WTC11 (cell line): ENCODE results near the gene OTULIN. TPM values are rescaled to one million over a fixed set of nuclear protein-coding genes. Genes with fewer than 3 reads are reported as not detected.

ENCODE experiments used
- ATAC-seq: fragments of 200-7000 bp; cut with Tn5 transposase; 2 replicates; pipeline ENCODE4 v1.10.0; 2021; ENCODE audit warnings: mild to moderate bottlenecking, moderate library complexity
- CTCF ChIA-PET: fragments of 300-600 bp; sonication (Branson Sonifier 250); formaldehyde crosslinking; loops from one replicate; lab custom pipeline; 2021; ENCODE audit warnings: antibody characterized with exemption; lab: Charles Lee
- POLR2A ChIA-PET: fragments of 350-600 bp; sonication (Branson Sonifier 250); formaldehyde crosslinking; loops from one replicate; lab custom pipeline; 2021; ENCODE audit warnings: antibody characterized with exemption; lab: Charles Lee
- DNase-seq: peaks from one replicate; pipeline ENCODE4 v3.0.0; 2021; ENCODE audit warnings: low spot score
- H3K27ac Mint-ChIP-seq: 2 replicates; pipeline ENCODE4 v1.8.0; 2021; ENCODE audit warnings: mixed read lengths
- H3K27me3 Mint-ChIP-seq: 2 replicates; pipeline ENCODE4 v1.8.0; 2021; ENCODE audit warnings: low read depth, mild to moderate bottlenecking, moderate library complexity, mixed read lengths
- H3K36me3 Mint-ChIP-seq: 2 replicates; pipeline ENCODE4 v1.8.0; 2021; ENCODE audit warnings: mixed read lengths
- H3K4me1 Mint-ChIP-seq: 2 replicates; pipeline ENCODE4 v1.8.0; 2022; ENCODE audit warnings: mixed read lengths
- H3K4me3 Mint-ChIP-seq: 2 replicates; pipeline ENCODE4 v1.8.0; 2021; ENCODE audit warnings: mild to moderate bottlenecking, moderate library complexity, mixed read lengths
- H3K9me3 Mint-ChIP-seq: 2 replicates; pipeline ENCODE4 v1.8.0; 2021; ENCODE audit warnings: mixed read lengths
- ATF1 ChIP-seq: sonication (generic); formaldehyde crosslinking; IDR thresholded peaks from 2 replicates; pipeline ENCODE4 v1.8.1; 2023; ENCODE audit warnings: mild to moderate bottlenecking, moderate library complexity, missing genetic modification reagents
- GTF2I ChIP-seq: fragments of 250-450 bp; sonication (Bioruptor Pico); conservative IDR thresholded peaks from 2 replicates; pipeline ENCODE4 v1.4.0; 2021; ENCODE audit warnings: mild to moderate bottlenecking
- HMGA2 ChIP-seq: fragments of 250-450 bp; sonication (Bioruptor Pico); IDR thresholded peaks from 2 replicates; pipeline ENCODE4 v1.4.0; 2021; ENCODE audit warnings: mild to moderate bottlenecking, moderate library complexity
- MXD4 ChIP-seq: fragments of 250-450 bp; sonication (Bioruptor Pico); IDR thresholded peaks from 2 replicates; pipeline ENCODE4 v1.8.0; 2021; ENCODE audit warnings: mild to moderate bottlenecking, moderate library complexity, borderline replicate concordance
- MYBL2 ChIP-seq: sonication (generic); formaldehyde crosslinking; IDR thresholded peaks from 2 replicates; pipeline ENCODE4 v1.8.1; 2023; ENCODE audit warnings: mild to moderate bottlenecking, moderate library complexity, missing genetic modification reagents
- NR1H2 ChIP-seq: sonication (generic); formaldehyde crosslinking; IDR thresholded peaks from 2 replicates; pipeline ENCODE4 v1.9.0; 2021; ENCODE audit warnings: mild to moderate bottlenecking, moderate library complexity, missing genetic modification reagents
- RELA ChIP-seq: sonication (generic); formaldehyde crosslinking; IDR thresholded peaks from 2 replicates; pipeline ENCODE4 v1.8.1; 2022; ENCODE audit warnings: missing genetic modification reagents, mild to moderate bottlenecking, borderline replicate concordance
- SMAD3 ChIP-seq: sonication (generic); formaldehyde crosslinking; IDR thresholded peaks from 2 replicates; pipeline ENCODE4 v1.8.0; 2022; ENCODE audit warnings: missing genetic modification reagents, mild to moderate bottlenecking, borderline replicate concordance
- STAT6 ChIP-seq: sonication (generic); formaldehyde crosslinking; conservative IDR thresholded peaks from 2 replicates; pipeline ENCODE4 v1.8.1; 2023; ENCODE audit warnings: mild to moderate bottlenecking, low read depth, missing genetic modification reagents, moderate library complexity
- TEAD1 ChIP-seq: sonication (generic); formaldehyde crosslinking; IDR thresholded peaks from 2 replicates; pipeline ENCODE4 v1.8.0; 2022; ENCODE audit warnings: mild to moderate bottlenecking, missing genetic modification reagents
- ZNF416 ChIP-seq: fragments of 250-450 bp; sonication (Bioruptor Pico); IDR thresholded peaks from 2 replicates; pipeline ENCODE4 v1.9.0; 2021; ENCODE audit warnings: mild to moderate bottlenecking, inconsistent platforms
- total RNA-seq: library from RNA; stranded (reverse); gene quantifications from 3 replicates; pipeline ENCODE4 v1.2.3, GENCODE V29; 2021
- TF ChIP-seq, protein P1 (sequence below): fragments of 250-450 bp; sonication (Bioruptor Pico); IDR thresholded peaks from 2 replicates; pipeline ENCODE4 v1.9.0; 2021; ENCODE audit warnings: mild to moderate bottlenecking
- TF ChIP-seq, protein P2 (sequence below): sonication (generic); formaldehyde crosslinking; IDR thresholded peaks from 2 replicates; pipeline ENCODE4 v1.8.1; 2022; ENCODE audit warnings: low read depth, missing genetic modification reagents, borderline replicate concordance
- TF ChIP-seq, protein P3 (sequence below): sonication (generic); formaldehyde crosslinking; IDR thresholded peaks from 2 replicates; pipeline ENCODE4 v1.8.0; 2022; ENCODE audit warnings: missing genetic modification reagents
- TF ChIP-seq, protein P4 (sequence below): sonication (generic); formaldehyde crosslinking; conservative IDR thresholded peaks from 2 replicates; pipeline ENCODE4 v1.8.1; 2022; ENCODE audit warnings: mild to moderate bottlenecking, missing genetic modification reagents

The OTULIN gene
- total RNA-seq, 1 experiment from 2014 or later, result 25.0 TPM

DNA sequence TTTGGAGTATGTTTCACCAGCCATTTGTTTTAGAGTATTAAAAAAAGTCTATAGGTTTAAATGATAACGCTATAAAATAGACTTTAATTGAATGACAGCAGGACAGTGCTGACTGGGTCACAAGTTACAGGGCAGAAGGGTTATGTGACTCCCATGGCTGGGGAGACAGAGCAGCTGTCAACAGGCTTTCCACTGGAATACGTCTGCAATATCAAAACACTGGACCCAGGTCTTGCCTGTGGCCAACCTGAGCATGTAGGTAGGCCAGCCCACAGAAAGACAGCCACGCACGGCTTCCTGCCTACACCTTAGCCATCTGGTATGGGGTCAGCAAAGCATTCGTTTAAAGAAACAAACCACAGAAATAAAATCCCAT lies 80.7 kb downstream of the OTULIN start (continued):
- TF ChIP-seq, protein P1, sequence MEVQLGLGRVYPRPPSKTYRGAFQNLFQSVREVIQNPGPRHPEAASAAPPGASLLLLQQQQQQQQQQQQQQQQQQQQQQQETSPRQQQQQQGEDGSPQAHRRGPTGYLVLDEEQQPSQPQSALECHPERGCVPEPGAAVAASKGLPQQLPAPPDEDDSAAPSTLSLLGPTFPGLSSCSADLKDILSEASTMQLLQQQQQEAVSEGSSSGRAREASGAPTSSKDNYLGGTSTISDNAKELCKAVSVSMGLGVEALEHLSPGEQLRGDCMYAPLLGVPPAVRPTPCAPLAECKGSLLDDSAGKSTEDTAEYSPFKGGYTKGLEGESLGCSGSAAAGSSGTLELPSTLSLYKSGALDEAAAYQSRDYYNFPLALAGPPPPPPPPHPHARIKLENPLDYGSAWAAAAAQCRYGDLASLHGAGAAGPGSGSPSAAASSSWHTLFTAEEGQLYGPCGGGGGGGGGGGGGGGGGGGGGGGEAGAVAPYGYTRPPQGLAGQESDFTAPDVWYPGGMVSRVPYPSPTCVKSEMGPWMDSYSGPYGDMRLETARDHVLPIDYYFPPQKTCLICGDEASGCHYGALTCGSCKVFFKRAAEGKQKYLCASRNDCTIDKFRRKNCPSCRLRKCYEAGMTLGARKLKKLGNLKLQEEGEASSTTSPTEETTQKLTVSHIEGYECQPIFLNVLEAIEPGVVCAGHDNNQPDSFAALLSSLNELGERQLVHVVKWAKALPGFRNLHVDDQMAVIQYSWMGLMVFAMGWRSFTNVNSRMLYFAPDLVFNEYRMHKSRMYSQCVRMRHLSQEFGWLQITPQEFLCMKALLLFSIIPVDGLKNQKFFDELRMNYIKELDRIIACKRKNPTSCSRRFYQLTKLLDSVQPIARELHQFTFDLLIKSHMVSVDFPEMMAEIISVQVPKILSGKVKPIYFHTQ (CRISPR knock-in tag), result no peak
- TF ChIP-seq RELA (CRISPR knock-in tag), result no peak
- TF ChIP-seq MXD4 (CRISPR knock-in tag), result no peak
- no peak for TF ChIP-seq SMAD3 (CRISPR knock-in tag)
- no peak for TF ChIP-seq ZNF416 (CRISPR knock-in tag)
- TF ChIP-seq, protein P2, sequence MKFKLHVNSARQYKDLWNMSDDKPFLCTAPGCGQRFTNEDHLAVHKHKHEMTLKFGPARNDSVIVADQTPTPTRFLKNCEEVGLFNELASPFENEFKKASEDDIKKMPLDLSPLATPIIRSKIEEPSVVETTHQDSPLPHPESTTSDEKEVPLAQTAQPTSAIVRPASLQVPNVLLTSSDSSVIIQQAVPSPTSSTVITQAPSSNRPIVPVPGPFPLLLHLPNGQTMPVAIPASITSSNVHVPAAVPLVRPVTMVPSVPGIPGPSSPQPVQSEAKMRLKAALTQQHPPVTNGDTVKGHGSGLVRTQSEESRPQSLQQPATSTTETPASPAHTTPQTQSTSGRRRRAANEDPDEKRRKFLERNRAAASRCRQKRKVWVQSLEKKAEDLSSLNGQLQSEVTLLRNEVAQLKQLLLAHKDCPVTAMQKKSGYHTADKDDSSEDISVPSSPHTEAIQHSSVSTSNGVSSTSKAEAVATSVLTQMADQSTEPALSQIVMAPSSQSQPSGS (CRISPR knock-in tag), result no peak

DNA sequence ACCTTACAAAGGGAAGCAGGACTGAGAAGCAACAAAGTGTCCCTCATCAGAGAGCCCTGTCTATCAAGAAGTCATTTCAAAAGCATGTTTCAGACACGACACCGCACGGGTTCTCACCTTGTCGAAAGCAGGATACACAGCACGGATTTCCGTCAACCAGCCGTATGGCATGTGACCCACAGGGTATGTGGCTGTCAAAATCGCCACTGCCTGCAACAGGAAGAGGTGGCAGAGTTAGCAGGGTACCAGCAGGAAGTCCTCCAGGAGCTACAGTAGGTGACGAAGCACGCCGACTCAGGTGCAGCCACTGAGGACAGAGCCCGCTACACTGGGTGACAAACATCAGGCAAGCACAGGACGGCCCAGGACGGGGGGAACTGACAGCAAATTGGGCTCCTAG lies 81.2 kb downstream of the OTULIN start:
- Mint-ChIP-seq H3K27me3 (no peaks in the 10 kb centered on the region), H3K27ac (no peak overlapping the region), H3K4me3 (no peak overlapping the region), H3K4me1 (peaks cover 25% of the 10 kb centered on the region), H3K36me3 (no peaks in the 10 kb centered on the region), H3K9me3 (no peaks in the 10 kb centered on the region)
- POLR2A ChIA-PET, result no interaction called here
- ATAC-seq (no peak), DNase-seq (no peak)
- CTCF ChIA-PET, result interaction anchor here (1.4 kb wide), 1 partner anchor 211 kb away, joined by 3 read pairs; no protein-coding TSS in a partner anchor
- TF ChIP-seq GTF2I (no peak), STAT6 (no peak), MYBL2 (CRISPR knock-in tag) (no peak), TEAD1 (CRISPR knock-in tag) (no peak), NR1H2 (CRISPR knock-in tag) (no peak), HMGA2 (no peak), ATF1 (CRISPR knock-in tag) (no peak)
- TF ChIP-seq, protein P3, sequence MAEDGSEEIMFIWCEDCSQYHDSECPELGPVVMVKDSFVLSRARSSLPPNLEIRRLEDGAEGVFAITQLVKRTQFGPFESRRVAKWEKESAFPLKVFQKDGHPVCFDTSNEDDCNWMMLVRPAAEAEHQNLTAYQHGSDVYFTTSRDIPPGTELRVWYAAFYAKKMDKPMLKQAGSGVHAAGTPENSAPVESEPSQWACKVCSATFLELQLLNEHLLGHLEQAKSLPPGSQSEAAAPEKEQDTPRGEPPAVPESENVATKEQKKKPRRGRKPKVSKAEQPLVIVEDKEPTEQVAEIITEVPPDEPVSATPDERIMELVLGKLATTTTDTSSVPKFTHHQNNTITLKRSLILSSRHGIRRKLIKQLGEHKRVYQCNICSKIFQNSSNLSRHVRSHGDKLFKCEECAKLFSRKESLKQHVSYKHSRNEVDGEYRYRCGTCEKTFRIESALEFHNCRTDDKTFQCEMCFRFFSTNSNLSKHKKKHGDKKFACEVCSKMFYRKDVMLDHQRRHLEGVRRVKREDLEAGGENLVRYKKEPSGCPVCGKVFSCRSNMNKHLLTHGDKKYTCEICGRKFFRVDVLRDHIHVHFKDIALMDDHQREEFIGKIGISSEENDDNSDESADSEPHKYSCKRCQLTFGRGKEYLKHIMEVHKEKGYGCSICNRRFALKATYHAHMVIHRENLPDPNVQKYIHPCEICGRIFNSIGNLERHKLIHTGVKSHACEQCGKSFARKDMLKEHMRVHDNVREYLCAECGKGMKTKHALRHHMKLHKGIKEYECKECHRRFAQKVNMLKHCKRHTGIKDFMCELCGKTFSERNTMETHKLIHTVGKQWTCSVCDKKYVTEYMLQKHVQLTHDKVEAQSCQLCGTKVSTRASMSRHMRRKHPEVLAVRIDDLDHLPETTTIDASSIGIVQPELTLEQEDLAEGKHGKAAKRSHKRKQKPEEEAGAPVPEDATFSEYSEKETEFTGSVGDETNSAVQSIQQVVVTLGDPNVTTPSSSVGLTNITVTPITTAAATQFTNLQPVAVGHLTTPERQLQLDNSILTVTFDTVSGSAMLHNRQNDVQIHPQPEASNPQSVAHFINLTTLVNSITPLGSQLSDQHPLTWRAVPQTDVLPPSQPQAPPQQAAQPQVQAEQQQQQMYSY (CRISPR knock-in tag), result no peak
- TF ChIP-seq, protein P4, sequence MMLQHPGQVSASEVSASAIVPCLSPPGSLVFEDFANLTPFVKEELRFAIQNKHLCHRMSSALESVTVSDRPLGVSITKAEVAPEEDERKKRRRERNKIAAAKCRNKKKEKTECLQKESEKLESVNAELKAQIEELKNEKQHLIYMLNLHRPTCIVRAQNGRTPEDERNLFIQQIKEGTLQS (CRISPR knock-in tag), result no peak
